Measurements from ENCODE around the gene ZSCAN32. TPM values are rescaled to one million over a fixed set of nuclear protein-coding genes. Genes with fewer than 3 reads are reported as not detected.

The ZSCAN32 gene
- total RNA-seq, 1 donor: 14.8 TPM

GRCh38 chr16:3358871-3359270 lies 41.9 kb downstream of the ZSCAN32 start:
- no peak for DNase-seq (ENCODE audit: insufficient read length, low spot score, missing footprints)
- Histone ChIP-seq H3K4me2 (ENCODE audit: insufficient read depth, low read length) (no peak overlapping the region), H3K27ac (ENCODE audit: low read depth, low read length) (no peak overlapping the region), H3K36me3 (ENCODE audit: insufficient read depth, low read length) (no peaks in the 10 kb centered on the region), H3K4me3 (ENCODE audit: insufficient read depth, low read length) (no peak overlapping the region), H4K20me1 (ENCODE audit: insufficient read depth, low read length) (no peaks in the 10 kb centered on the region), H3K4me1 (ENCODE audit: insufficient read depth, low read length) (no peaks in the 10 kb centered on the region), H3K79me2 (ENCODE audit: insufficient read depth, low read length) (no peaks in the 10 kb centered on the region), H3K9me3 (ENCODE audit: low read depth, low read length) (no peaks in the 10 kb centered on the region), H3K27me3 (ENCODE audit: insufficient read depth, low read length) (peaks cover 3% of the 10 kb centered on the region), H2AFZ (ENCODE audit: low read length) (no peak overlapping the region)
- TF ChIP-seq CTCF (IDR thresholded peaks at IDR 0.05; ENCODE audit: extremely low read depth, low read depth, low read length): no peak

GRCh38 chr16:3356118-3356517 lies 44.7 kb downstream of the ZSCAN32 start:
- Histone ChIP-seq H3K27ac (ENCODE audit: low read depth, low read length) (no peak overlapping the region), H3K9me3 (ENCODE audit: low read depth, low read length) (no peaks in the 10 kb centered on the region), H3K36me3 (ENCODE audit: insufficient read depth, low read length) (no peaks in the 10 kb centered on the region), H3K79me2 (ENCODE audit: insufficient read depth, low read length) (no peaks in the 10 kb centered on the region), H3K4me3 (ENCODE audit: insufficient read depth, low read length) (no peak overlapping the region), H3K4me2 (ENCODE audit: insufficient read depth, low read length) (no peak overlapping the region), H3K27me3 (ENCODE audit: insufficient read depth, low read length) (no peaks in the 10 kb centered on the region), H3K4me1 (ENCODE audit: insufficient read depth, low read length) (no peaks in the 10 kb centered on the region), H2AFZ (ENCODE audit: low read length) (no peak overlapping the region), H4K20me1 (ENCODE audit: insufficient read depth, low read length) (no peaks in the 10 kb centered on the region)
- DNase-seq (ENCODE audit: insufficient read length, low spot score, missing footprints): no peak
- TF ChIP-seq CTCF (IDR thresholded peaks at IDR 0.05; ENCODE audit: extremely low read depth, low read depth, low read length): no peak

GRCh38 chr16:3355589-3355988 lies 45.2 kb downstream of the ZSCAN32 start, which contains the start of gene OR2C1:
Gene OR2C1 (plus strand): TSS chr16:3355889. CDS start chr16:3355941, 52 bp downstream.
- Histone ChIP-seq H3K79me2 (ENCODE audit: insufficient read depth, low read length) (no peaks in the 10 kb centered on the region), H2AFZ (ENCODE audit: low read length) (no peak within 1 kb of the TSS), H3K9me3 (ENCODE audit: low read depth, low read length) (no peaks in the 10 kb centered on the region), H3K36me3 (ENCODE audit: insufficient read depth, low read length) (no peaks in the 10 kb centered on the region), H3K27ac (ENCODE audit: low read depth, low read length) (no peak within 1 kb of the TSS), H3K4me2 (ENCODE audit: insufficient read depth, low read length) (no peak within 1 kb of the TSS), H4K20me1 (ENCODE audit: insufficient read depth, low read length) (no peaks in the 10 kb centered on the region), H3K27me3 (ENCODE audit: insufficient read depth, low read length) (no peaks in the 10 kb centered on the region), H3K4me3 (ENCODE audit: insufficient read depth, low read length) (no peak within 1 kb of the TSS), H3K4me1 (ENCODE audit: insufficient read depth, low read length) (no peaks in the 10 kb centered on the region)
- no peak for DNase-seq (ENCODE audit: insufficient read length, low spot score, missing footprints)
- TF ChIP-seq CTCF (IDR thresholded peaks at IDR 0.05; ENCODE audit: extremely low read depth, low read depth, low read length): no peak

- Histone ChIP-seq H3K79me2 (ENCODE audit: insufficient read depth, low read length) (no peaks in the 10 kb centered on the region), H4K20me1 (ENCODE audit: insufficient read depth, low read length) (no peaks in the 10 kb centered on the region), H3K27ac (ENCODE audit: low read depth, low read length) (no peak overlapping the region), H3K4me1 (ENCODE audit: insufficient read depth, low read length) (no peaks in the 10 kb centered on the region), H3K4me3 (ENCODE audit: insufficient read depth, low read length) (no peak overlapping the region), H3K9me3 (ENCODE audit: low read depth, low read length) (no peaks in the 10 kb centered on the region), H2AFZ (ENCODE audit: low read length) (no peak overlapping the region), H3K4me2 (ENCODE audit: insufficient read depth, low read length) (no peak overlapping the region), H3K36me3 (ENCODE audit: insufficient read depth, low read length) (no peaks in the 10 kb centered on the region), H3K27me3 (ENCODE audit: insufficient read depth, low read length) (no peaks in the 10 kb centered on the region)
- DNase-seq (ENCODE audit: insufficient read length, low spot score, missing footprints): peak; percentile 3
- no peak for TF ChIP-seq CTCF (IDR thresholded peaks at IDR 0.05; ENCODE audit: extremely low read depth, low read depth, low read length)
These were observed 51.6 kb downstream of the ZSCAN32 start for GRCh38 chr16:3349175-3349574.
